ENCODE measurements around the gene ALOX15.
"Not testable (repeated sequence)": the region's sequence is repeated elsewhere in the genome, so short reads cannot be mapped to it uniquely, and the experiment has no call there.

ALOX15 gene

DNA sequence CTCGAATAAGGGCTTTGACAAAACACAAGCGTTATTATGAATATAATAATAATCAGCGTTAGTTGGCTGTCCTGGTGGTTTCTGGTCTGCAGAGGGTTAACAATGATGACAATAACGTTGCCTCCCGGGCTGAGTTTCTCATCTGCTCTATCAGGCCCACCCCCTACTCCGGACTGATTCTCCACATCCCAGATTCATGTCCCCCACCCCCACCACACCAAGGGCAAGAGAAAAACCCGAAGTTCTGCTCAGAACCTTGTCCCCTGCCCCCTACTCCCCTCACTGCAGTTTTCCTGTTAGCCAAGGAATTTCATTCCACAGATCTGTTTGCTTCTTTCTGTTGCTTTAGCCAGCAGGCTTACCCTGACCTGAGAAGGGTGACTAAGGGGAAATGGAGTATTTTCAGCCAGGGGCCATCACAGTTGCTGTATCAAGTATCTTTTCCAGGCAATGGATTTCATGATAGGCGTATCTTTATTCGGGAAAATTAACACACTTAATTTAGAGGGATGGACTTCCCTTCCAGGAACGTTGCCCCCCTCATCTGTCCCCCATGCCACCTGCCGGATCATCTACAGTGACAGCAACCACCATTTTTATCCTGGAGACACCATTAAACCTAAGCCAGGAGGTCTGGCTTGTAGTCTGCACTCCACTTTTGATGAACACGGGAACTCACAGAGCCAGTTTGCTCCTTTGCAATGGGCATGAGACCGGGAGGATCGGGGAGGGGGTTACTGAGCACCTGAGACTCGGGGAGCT lies 23.7 kb downstream of the ALOX15 start:
- DNase-seq (ENCODE audit: low read depth, low spot score): no peak
- TF ChIP-seq FOXP2 (optimal IDR thresholded peaks at IDR 0.05; ENCODE audit: control extremely low read depth, extremely low read length, insufficient read depth): no peak
- no peak for TF ChIP-seq POLR2AphosphoS5 (IDR thresholded peaks at IDR 0.05; ENCODE audit: borderline replicate concordance, low read depth, low read length)
- TF ChIP-seq EZH2 (IDR thresholded peaks at IDR 0.05): no peak

DNA sequence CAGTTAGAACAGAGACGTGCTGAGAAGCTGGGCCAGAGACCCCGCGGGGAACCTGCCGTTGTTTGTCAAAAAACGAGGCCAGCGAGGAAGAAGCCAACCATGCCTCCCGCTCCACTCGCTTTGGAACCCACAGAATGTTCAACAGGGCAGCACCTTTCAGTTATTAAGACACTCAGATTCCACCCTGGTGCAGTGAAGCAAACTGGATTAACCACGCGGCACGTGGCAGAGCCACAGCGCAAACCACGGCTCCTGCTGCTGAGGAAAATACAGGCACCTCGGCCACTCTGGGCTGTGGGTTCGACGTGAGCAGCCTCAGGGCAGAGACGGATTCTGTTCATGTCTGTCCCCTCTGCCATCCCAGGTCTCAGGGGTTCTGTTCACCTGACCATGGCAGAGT lies 24.4 kb downstream of the ALOX15 start:
- no peak overlapping the region for H3K9ac ChIP-seq (ENCODE audit: insufficient read length)
- DNase-seq (ENCODE audit: low read depth, low spot score): no peak
- H3K27ac ChIP-seq: no peak overlapping the region
- TF ChIP-seq POLR2AphosphoS5 (IDR thresholded peaks at IDR 0.05; ENCODE audit: borderline replicate concordance, low read depth, low read length) (no peak), EZH2 (IDR thresholded peaks at IDR 0.05) (no peak), FOXP2 (optimal IDR thresholded peaks at IDR 0.05; ENCODE audit: control extremely low read depth, extremely low read length, insufficient read depth) (no peak)
- no peak overlapping the region for H3K4me3 ChIP-seq
- no peaks in the 10 kb centered on the region for H3K36me3 ChIP-seq (ENCODE audit: insufficient read depth, low read length)
- no peaks in the 10 kb centered on the region for H3K9me3 ChIP-seq (ENCODE audit: low read depth, low read length)

More for the DNA sequence above, 23.7 kb downstream of the ALOX15 start:
- Histone ChIP-seq H3K9me3 (ENCODE audit: low read depth, low read length) (no peaks in the 10 kb centered on the region), H3K27ac (no peak overlapping the region), H3K4me3 (no peak overlapping the region), H3K36me3 (ENCODE audit: insufficient read depth, low read length) (no peaks in the 10 kb centered on the region), H3K9ac (ENCODE audit: insufficient read length) (no peak overlapping the region)

DNA sequence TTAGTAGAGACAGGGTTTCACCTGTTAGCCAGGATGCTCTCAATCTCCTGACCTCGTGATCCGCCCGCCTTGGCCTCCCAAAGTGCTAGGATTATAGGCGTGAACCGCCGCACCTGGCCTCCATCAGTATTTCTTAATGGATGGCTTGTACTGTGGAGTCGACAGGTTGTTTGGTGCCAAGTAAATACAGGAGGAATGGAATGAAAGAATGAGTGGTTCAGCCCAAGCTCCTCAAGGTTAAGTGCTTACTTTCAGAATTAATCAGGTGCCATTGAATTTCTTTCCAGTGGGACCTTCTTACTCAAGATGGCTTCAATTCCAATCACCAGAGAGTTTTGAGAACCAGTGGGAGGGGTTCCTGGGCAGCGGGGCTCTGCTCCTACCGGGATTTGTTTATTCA lies 25.0 kb downstream of the ALOX15 start:
- DNase-seq (ENCODE audit: low read depth, low spot score): no peak
- no peak overlapping the region for H3K4me3 ChIP-seq
- H3K36me3 ChIP-seq (ENCODE audit: insufficient read depth, low read length): no peaks in the 10 kb centered on the region
- no peak overlapping the region for H3K9ac ChIP-seq (ENCODE audit: insufficient read length)
- no peak overlapping the region for H3K27ac ChIP-seq
- H3K9me3 ChIP-seq (ENCODE audit: low read depth, low read length): no peaks in the 10 kb centered on the region
- TF ChIP-seq FOXP2 (optimal IDR thresholded peaks at IDR 0.05; ENCODE audit: control extremely low read depth, extremely low read length, insufficient read depth): no peak
- no peak for TF ChIP-seq EZH2 (IDR thresholded peaks at IDR 0.05)
- no peak for TF ChIP-seq POLR2AphosphoS5 (IDR thresholded peaks at IDR 0.05; ENCODE audit: borderline replicate concordance, low read depth, low read length)

DNA sequence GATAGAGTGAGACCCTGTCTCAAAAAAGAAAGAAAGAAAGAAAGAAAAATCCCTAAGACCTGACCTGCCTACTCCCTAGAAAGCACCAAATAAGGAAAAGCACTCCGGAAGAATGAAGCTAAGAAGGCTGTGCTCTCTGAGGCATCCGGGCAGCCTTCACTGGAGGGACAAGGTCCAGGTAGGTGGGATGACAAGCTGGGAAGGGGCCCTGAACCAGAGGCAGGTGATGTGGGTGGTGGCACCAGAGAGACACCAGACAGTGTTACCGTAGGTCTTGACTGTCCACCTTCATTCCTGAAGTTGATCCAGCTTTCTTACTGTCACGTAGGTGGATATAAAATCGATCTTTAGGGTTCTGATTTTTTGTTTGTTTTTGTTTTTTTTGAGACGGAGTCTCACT lies 30.8 kb downstream of the ALOX15 start:
- DNase-seq (ENCODE audit: low read depth, low spot score): no peak
- no peaks in the 10 kb centered on the region for H3K36me3 ChIP-seq (ENCODE audit: insufficient read depth, low read length)

DNA sequence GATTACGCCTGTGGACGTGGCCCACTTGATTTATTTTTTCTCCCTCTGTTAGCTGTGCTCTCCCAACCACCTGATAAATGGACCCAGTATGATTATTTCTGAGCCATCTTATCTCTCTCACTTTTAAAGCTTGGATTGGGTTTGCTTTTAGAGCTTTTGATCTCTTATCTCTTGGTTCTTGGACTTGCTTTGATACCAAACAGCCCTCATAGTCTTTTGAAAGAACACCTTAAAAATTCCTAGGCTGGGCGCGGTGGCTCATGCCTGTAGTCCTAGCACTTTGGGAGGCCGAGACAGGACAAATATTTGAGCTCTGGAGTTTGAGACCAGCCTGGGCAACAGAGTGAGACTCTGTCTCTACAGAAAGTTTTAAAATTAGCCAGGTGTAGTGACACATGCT lies 31.3 kb downstream of the ALOX15 start:
- DNase-seq (ENCODE audit: low read depth, low spot score): no peak
- Histone ChIP-seq H3K9me3 (ENCODE audit: low read depth, low read length) (no peaks in the 10 kb centered on the region), H3K36me3 (ENCODE audit: insufficient read depth, low read length) (no peaks in the 10 kb centered on the region), H3K4me3 (no peak overlapping the region), H3K27ac (no peak overlapping the region), H3K9ac (ENCODE audit: insufficient read length) (no peak overlapping the region)
- no peak for TF ChIP-seq EZH2 (IDR thresholded peaks at IDR 0.05)
- no peak for TF ChIP-seq POLR2AphosphoS5 (IDR thresholded peaks at IDR 0.05; ENCODE audit: borderline replicate concordance, low read depth, low read length)

More for the DNA sequence above, 30.8 kb downstream of the ALOX15 start:
- no peak for TF ChIP-seq POLR2AphosphoS5 (IDR thresholded peaks at IDR 0.05; ENCODE audit: borderline replicate concordance, low read depth, low read length)
- no peak for TF ChIP-seq EZH2 (IDR thresholded peaks at IDR 0.05)
- no peak for TF ChIP-seq FOXP2 (optimal IDR thresholded peaks at IDR 0.05; ENCODE audit: control extremely low read depth, extremely low read length, insufficient read depth)
- H3K9me3 ChIP-seq (ENCODE audit: low read depth, low read length): no peaks in the 10 kb centered on the region
- H3K9ac ChIP-seq (ENCODE audit: insufficient read length): no peak overlapping the region
- H3K27ac ChIP-seq: no peak overlapping the region
- H3K4me3 ChIP-seq: no peak overlapping the region

DNA sequence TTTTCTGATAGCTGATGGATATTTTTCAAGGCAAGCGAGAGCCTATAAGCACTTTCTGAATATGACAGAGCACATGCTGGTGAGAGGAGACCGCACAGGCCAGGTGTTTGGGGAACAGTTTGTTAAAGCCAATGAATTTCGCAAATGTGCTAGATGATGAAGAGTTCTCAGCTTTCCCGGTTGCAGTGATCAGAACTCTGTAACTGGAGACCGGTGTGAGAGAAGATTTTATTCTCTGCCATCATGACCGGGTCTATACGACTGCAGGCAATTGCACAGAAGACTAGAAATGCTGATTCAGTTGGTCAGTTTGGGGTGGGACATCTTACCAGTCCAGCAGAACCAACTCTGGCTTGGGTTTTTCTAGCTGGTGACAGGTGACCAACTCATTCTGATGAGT lies 31.7 kb downstream of the ALOX15 start:
- no peaks in the 10 kb centered on the region for H3K36me3 ChIP-seq (ENCODE audit: insufficient read depth, low read length)
- H3K9ac ChIP-seq (ENCODE audit: insufficient read length): no peak overlapping the region
- no peaks in the 10 kb centered on the region for H3K9me3 ChIP-seq (ENCODE audit: low read depth, low read length)
- no peak for DNase-seq (ENCODE audit: low read depth, low spot score)
- TF ChIP-seq EZH2 (IDR thresholded peaks at IDR 0.05) (no peak), POLR2AphosphoS5 (IDR thresholded peaks at IDR 0.05; ENCODE audit: borderline replicate concordance, low read depth, low read length) (no peak), FOXP2 (optimal IDR thresholded peaks at IDR 0.05; ENCODE audit: control extremely low read depth, extremely low read length, insufficient read depth) (no peak)
- 0 out of 2 replicates have a peak overlapping the region, but pooled peaks have one; percentile 1 for H3K27ac ChIP-seq
- H3K4me3 ChIP-seq: no peak overlapping the region

DNA sequence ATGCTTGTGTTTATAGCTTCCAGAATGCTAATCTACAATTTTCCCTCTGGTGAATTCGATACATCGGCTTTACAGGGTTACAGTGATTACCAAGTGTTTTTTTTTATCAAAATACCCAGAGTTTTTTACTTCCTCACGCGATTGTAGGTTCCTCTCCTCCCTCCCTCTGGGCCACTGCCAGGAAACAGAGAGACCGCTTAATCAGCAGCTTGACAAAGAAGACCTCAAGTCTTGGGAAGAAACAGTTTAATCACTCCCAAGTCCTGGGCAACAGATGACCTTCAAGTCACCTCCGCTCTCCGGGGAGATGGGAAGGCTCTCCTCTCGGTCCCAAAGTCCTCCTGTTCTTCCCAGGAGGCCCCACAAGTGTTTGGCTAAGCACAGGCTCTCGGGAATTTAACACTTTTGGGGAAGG lies 33.7 kb downstream of the ALOX15 start:
- no peaks in the 10 kb centered on the region for H3K9me3 ChIP-seq (ENCODE audit: low read depth, low read length)
- peak overlapping the region; percentile 61 for H3K4me3 ChIP-seq
- DNase-seq (ENCODE audit: low read depth, low spot score): peak; percentile 26
- H3K9ac ChIP-seq (ENCODE audit: insufficient read length): peak overlapping the region; percentile 67
- TF ChIP-seq POLR2AphosphoS5 (IDR thresholded peaks at IDR 0.05; ENCODE audit: borderline replicate concordance, low read depth, low read length) (no peak), FOXP2 (optimal IDR thresholded peaks at IDR 0.05; ENCODE audit: control extremely low read depth, extremely low read length, insufficient read depth) (no peak), EZH2 (IDR thresholded peaks at IDR 0.05) (no peak)
- H3K36me3 ChIP-seq (ENCODE audit: insufficient read depth, low read length): no peaks in the 10 kb centered on the region
- H3K27ac ChIP-seq: peak overlapping the region; percentile 97

DNA sequence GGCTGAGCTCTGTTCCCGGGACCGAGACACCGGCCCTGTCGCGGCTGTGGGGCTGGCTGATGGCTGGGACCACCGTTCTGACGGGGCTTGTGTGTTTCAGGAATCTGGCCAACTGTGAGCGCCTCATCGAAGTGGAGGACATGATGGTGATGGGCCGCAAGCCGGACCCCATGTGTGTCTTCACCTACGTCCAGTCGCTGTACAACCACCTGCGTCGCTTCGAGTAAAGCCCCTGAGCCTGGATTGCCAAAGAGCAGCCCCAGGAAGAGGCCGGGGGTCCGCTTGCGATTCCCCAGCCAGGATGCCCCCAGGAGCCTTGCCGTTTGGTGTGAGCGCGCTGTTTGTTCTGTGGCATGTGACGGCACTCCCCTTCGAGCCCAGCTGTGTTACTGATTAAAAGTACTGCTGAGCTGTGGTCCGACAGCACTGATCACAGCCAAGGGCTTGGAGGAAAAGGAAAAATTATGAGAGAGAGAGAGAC lies 34.2 kb downstream of the ALOX15 start:
- Histone ChIP-seq H3K9me3 (ENCODE audit: low read depth, low read length) (no peaks in the 10 kb centered on the region), H3K36me3 (ENCODE audit: insufficient read depth, low read length) (no peaks in the 10 kb centered on the region), H3K27ac (peak overlapping the region; percentile 97), H3K4me3 (peak overlapping the region; percentile 61), H3K9ac (ENCODE audit: insufficient read length) (peak overlapping the region; percentile 67)
- no peak for TF ChIP-seq EZH2 (IDR thresholded peaks at IDR 0.05)
- no peak for DNase-seq (ENCODE audit: low read depth, low spot score)

DNA sequence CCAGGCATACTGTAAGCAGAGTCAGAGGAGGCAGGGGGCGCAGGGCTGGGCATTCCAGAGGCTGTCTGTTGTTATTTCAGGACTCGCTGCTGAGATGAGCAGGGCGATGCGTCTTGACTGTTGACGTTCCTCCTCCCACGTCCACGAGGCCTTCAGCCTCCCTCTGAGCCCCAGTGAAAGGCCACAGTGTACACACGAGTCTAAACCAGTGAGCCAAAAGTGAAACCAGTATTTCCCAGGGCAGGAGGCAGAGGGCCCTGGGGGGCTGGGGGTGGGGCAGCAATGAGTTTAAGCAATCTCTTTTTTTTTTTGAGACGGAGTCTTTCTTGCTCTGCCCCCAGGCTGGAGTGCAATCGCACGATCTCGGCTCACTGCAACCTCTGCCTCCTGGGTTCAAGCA lies 35.7 kb downstream of the ALOX15 start:
- no peaks in the 10 kb centered on the region for H3K9me3 ChIP-seq (ENCODE audit: low read depth, low read length)
- no peak overlapping the region for H3K9ac ChIP-seq (ENCODE audit: insufficient read length)
- H3K36me3 ChIP-seq (ENCODE audit: insufficient read depth, low read length): no peaks in the 10 kb centered on the region
- no peak overlapping the region for H3K4me3 ChIP-seq
- peak overlapping the region; percentile 57 for H3K27ac ChIP-seq
- TF ChIP-seq EZH2 (IDR thresholded peaks at IDR 0.05): no peak
- no peak for TF ChIP-seq FOXP2 (optimal IDR thresholded peaks at IDR 0.05; ENCODE audit: control extremely low read depth, extremely low read length, insufficient read depth)
- no peak for TF ChIP-seq POLR2AphosphoS5 (IDR thresholded peaks at IDR 0.05; ENCODE audit: borderline replicate concordance, low read depth, low read length)
- DNase-seq (ENCODE audit: low read depth, low spot score): no peak

DNA sequence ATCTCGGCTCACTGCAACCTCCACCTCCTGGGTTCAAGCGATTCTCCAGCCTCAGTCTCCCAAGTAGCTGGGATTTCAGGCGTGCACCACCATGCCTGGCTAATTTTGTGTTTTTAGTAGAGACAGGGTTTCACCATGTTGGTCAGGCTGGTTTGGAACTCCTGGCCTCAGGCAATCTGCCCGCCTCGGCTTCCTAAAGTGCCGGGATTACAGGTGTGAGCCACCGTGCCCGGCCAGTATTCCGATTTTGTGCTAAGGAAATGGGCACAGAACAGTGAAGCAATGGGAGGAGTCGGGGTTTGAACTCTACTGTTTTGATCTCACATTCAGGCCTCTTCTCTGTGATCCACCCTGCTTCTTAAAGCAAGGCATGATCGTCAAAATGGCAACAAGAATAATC lies 36.7 kb downstream of the ALOX15 start:
- peak overlapping the region; percentile 57 for H3K27ac ChIP-seq
- H3K36me3 ChIP-seq (ENCODE audit: insufficient read depth, low read length); H3K9me3 ChIP-seq (ENCODE audit: low read depth, low read length); H3K9ac ChIP-seq (ENCODE audit: insufficient read length); H3K4me3 ChIP-seq; DNase-seq (ENCODE audit: low read depth, low spot score): not testable (repeated sequence)

Data from SK-N-MC (cell line).